Measurements from ENCODE around the gene TMEM132D.
"Not testable (repeated sequence)": the region's sequence is repeated elsewhere in the genome, so short reads cannot be mapped to it uniquely, and the experiment has no call there.

The TMEM132D gene

GRCh38 chr12:129549656-129550055 lies 354.2 kb downstream of the TMEM132D start:
- Histone ChIP-seq H3K4me2 (ENCODE audit: low read length) (no peak overlapping the region), H3K9ac (ENCODE audit: low read length) (no peak overlapping the region), H3K9me2 (ENCODE audit: low read depth, low read length) (no peaks in the 10 kb centered on the region), H3K27ac (ENCODE audit: low read depth, low read length, poor library complexity, severe bottlenecking) (no peak overlapping the region), H3K36me3 (ENCODE audit: insufficient read depth, low read length) (no peaks in the 10 kb centered on the region), H3K4me1 (ENCODE audit: insufficient read depth, low read length, severe bottlenecking) (no peaks in the 10 kb centered on the region), H3K9me3 (ENCODE audit: low read length) (no peaks in the 10 kb centered on the region), H2AFZ (ENCODE audit: low read length) (no peak overlapping the region), H3F3A (ENCODE audit: insufficient read depth, low read length) (no peaks in the 10 kb centered on the region), H3K79me2 (ENCODE audit: insufficient read depth, low read length) (no peaks in the 10 kb centered on the region), H3K4me3 (ENCODE audit: low read depth, low read length, poor library complexity, severe bottlenecking) (no peak overlapping the region), H3K27me3 (ENCODE audit: insufficient read depth, low read length) (no peaks in the 10 kb centered on the region), H4K20me1 (ENCODE audit: insufficient read depth, low read length) (no peaks in the 10 kb centered on the region)
- no peak for TF ChIP-seq EZH2 (IDR thresholded peaks at IDR 0.05; ENCODE audit: borderline replicate concordance, low read length)
- TF ChIP-seq, protein P1, sequence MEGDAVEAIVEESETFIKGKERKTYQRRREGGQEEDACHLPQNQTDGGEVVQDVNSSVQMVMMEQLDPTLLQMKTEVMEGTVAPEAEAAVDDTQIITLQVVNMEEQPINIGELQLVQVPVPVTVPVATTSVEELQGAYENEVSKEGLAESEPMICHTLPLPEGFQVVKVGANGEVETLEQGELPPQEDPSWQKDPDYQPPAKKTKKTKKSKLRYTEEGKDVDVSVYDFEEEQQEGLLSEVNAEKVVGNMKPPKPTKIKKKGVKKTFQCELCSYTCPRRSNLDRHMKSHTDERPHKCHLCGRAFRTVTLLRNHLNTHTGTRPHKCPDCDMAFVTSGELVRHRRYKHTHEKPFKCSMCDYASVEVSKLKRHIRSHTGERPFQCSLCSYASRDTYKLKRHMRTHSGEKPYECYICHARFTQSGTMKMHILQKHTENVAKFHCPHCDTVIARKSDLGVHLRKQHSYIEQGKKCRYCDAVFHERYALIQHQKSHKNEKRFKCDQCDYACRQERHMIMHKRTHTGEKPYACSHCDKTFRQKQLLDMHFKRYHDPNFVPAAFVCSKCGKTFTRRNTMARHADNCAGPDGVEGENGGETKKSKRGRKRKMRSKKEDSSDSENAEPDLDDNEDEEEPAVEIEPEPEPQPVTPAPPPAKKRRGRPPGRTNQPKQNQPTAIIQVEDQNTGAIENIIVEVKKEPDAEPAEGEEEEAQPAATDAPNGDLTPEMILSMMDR (IDR thresholded peaks at IDR 0.05; ENCODE audit: low read length): no peak

DNA sequence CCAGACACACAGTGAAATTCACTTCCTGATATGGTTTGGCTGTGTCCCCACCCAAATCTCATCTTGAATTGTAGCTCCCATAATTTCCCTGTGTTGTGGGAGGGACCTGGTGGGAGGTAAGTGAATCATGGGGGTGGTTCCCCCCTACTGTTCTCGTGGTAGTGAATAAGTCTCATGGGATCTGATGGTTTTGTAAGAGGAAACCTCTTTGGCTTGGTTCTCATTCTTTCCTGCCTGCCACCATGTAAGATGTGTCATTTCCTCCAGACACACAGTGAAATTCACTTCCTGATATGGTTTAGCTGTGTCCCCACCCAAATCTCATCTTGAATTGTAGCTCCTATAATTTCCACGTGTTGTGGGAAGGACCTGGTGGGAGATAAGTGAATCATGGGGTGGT lies 354.8 kb downstream of the TMEM132D start:
- not testable (repeated sequence) for H3K79me2 ChIP-seq (ENCODE audit: insufficient read depth, low read length); H3F3A ChIP-seq (ENCODE audit: insufficient read depth, low read length); H3K27me3 ChIP-seq (ENCODE audit: insufficient read depth, low read length); H3K4me3 ChIP-seq (ENCODE audit: low read depth, low read length, poor library complexity, severe bottlenecking); H3K9me2 ChIP-seq (ENCODE audit: low read depth, low read length); H3K27ac ChIP-seq (ENCODE audit: low read depth, low read length, poor library complexity, severe bottlenecking); H4K20me1 ChIP-seq (ENCODE audit: insufficient read depth, low read length); H3K36me3 ChIP-seq (ENCODE audit: insufficient read depth, low read length); H2AFZ ChIP-seq (ENCODE audit: low read length); H3K4me1 ChIP-seq (ENCODE audit: insufficient read depth, low read length, severe bottlenecking); H3K4me2 ChIP-seq (ENCODE audit: low read length); H3K9me3 ChIP-seq (ENCODE audit: low read length); H3K9ac ChIP-seq (ENCODE audit: low read length)

DNA sequence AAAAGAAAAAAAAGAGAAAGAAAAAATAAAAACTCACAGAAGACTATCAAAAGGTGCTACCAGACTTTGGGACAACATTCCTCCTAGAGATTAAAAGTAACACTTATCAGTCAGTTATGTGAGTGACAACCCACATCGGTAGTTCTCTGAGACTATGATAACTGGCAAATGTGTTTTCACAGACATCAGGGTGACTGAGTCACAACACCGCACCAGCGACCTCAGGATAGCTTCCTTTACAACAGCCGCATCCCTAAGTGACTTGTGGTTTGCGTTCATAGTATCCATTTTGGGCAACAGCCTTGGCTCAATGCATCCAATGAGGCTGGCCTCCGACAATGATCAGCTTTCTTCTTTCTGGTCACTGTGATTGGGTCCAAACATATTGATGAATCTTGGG lies 359.1 kb downstream of the TMEM132D start:
- H3K9me2 ChIP-seq (ENCODE audit: low read depth, low read length): no peaks in the 10 kb centered on the region

DNA sequence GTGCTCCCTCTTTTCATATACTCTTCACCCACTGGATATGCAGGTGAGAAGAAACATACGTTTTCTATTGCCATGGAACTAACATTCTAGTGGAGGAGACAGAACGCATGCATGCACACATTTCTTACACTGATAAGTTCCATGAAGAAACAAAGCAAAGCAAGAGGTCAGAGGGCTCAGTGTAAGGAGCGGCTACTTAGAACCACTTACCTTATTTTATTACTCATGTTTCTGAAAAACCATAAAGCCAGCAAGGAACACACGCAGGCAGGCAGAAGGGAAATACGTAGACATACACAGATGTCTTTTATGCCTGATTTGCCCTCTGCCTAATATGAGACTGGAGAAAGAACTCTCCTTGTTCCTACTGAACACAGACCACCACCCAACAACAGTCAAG lies 362.9 kb downstream of the TMEM132D start:
- Histone ChIP-seq H3K4me2 (ENCODE audit: low read length) (no peak overlapping the region), H3K9me2 (ENCODE audit: low read depth, low read length) (no peaks in the 10 kb centered on the region), H3K4me3 (ENCODE audit: low read depth, low read length, poor library complexity, severe bottlenecking) (no peak overlapping the region), H3K4me1 (ENCODE audit: insufficient read depth, low read length, severe bottlenecking) (no peaks in the 10 kb centered on the region), H3K36me3 (ENCODE audit: insufficient read depth, low read length) (no peaks in the 10 kb centered on the region), H3K27ac (ENCODE audit: low read depth, low read length, poor library complexity, severe bottlenecking) (no peak overlapping the region), H3K9ac (ENCODE audit: low read length) (no peak overlapping the region), H4K20me1 (ENCODE audit: insufficient read depth, low read length) (no peaks in the 10 kb centered on the region), H2AFZ (ENCODE audit: low read length) (no peak overlapping the region), H3F3A (ENCODE audit: insufficient read depth, low read length) (no peaks in the 10 kb centered on the region), H3K27me3 (ENCODE audit: insufficient read depth, low read length) (no peaks in the 10 kb centered on the region), H3K9me3 (ENCODE audit: low read length) (no peaks in the 10 kb centered on the region), H3K79me2 (ENCODE audit: insufficient read depth, low read length) (no peaks in the 10 kb centered on the region)
- TF ChIP-seq, protein P1 (IDR thresholded peaks at IDR 0.05; ENCODE audit: low read length): no peak
- no peak for TF ChIP-seq EZH2 (IDR thresholded peaks at IDR 0.05; ENCODE audit: borderline replicate concordance, low read length)

More for the DNA sequence above, 359.1 kb downstream of the TMEM132D start:
- Histone ChIP-seq H3K27ac (ENCODE audit: low read depth, low read length, poor library complexity, severe bottlenecking) (no peak overlapping the region), H3K4me1 (ENCODE audit: insufficient read depth, low read length, severe bottlenecking) (no peaks in the 10 kb centered on the region), H3K4me3 (ENCODE audit: low read depth, low read length, poor library complexity, severe bottlenecking) (no peak overlapping the region), H2AFZ (ENCODE audit: low read length) (no peak overlapping the region), H3K4me2 (ENCODE audit: low read length) (no peak overlapping the region), H4K20me1 (ENCODE audit: insufficient read depth, low read length) (no peaks in the 10 kb centered on the region), H3K36me3 (ENCODE audit: insufficient read depth, low read length) (no peaks in the 10 kb centered on the region), H3K9ac (ENCODE audit: low read length) (no peak overlapping the region), H3K79me2 (ENCODE audit: insufficient read depth, low read length) (no peaks in the 10 kb centered on the region), H3F3A (ENCODE audit: insufficient read depth, low read length) (no peaks in the 10 kb centered on the region), H3K27me3 (ENCODE audit: insufficient read depth, low read length) (no peaks in the 10 kb centered on the region), H3K9me3 (ENCODE audit: low read length) (no peaks in the 10 kb centered on the region)
- no peak for TF ChIP-seq EZH2 (IDR thresholded peaks at IDR 0.05; ENCODE audit: borderline replicate concordance, low read length)
- TF ChIP-seq, protein P1 (IDR thresholded peaks at IDR 0.05; ENCODE audit: low read length): no peak
